GM12878 (cell line): ENCODE results near the gene UNC13D. TPM values are rescaled to one million over a fixed set of nuclear protein-coding genes. Genes with fewer than 3 reads are reported as not detected.
A peak's percentile ranks its signal among the peaks of the same experiment; 100 is the strongest.

Experiments
- ETV6 ChIP-seq, 2 experiments: fragments of 450-650 bp in 1 of 2; IDR thresholded peaks in 1 of 2; conservative IDR thresholded peaks in 1 of 2; 2 replicates each; pipeline ENCODE4 v1.6.1; 2014; ENCODE audit warnings: antibody characterized with exemption in 1 of 2, borderline replicate concordance in 1 of 2, low read depth in 1 of 2, mild to moderate bottlenecking in 1 of 2, moderate library complexity in 1 of 2
- FOXK2 ChIP-seq: fragments of 450-650 bp; IDR thresholded peaks from 2 replicates; pipeline ENCODE4 v1.6.1; 2017; ENCODE audit warnings: mild to moderate bottlenecking, moderate library complexity
- IKZF2 ChIP-seq, 2 experiments: fragments of 450-650 bp; IDR thresholded peaks; 2 replicates each; pipeline ENCODE4 v1.6.1; 2017; ENCODE audit warnings: mild to moderate bottlenecking in 2 of 2, moderate library complexity in 2 of 2
- NR2C2 ChIP-seq: IDR thresholded peaks from 2 replicates; pipeline ENCODE4 v1.6.1; 2011; ENCODE audit warnings: borderline replicate concordance, low read depth; ENCODE audit not compliant: control insufficient read depth, insufficient read length
- PAX8 ChIP-seq: fragments of 450-650 bp; IDR thresholded peaks from 2 replicates; pipeline ENCODE4 v1.6.1; 2017; ENCODE audit warnings: mild to moderate bottlenecking, moderate library complexity
- POU2F2 ChIP-seq: IDR thresholded peaks from 3 replicates; pipeline ENCODE4 v1.6.1; 2011; ENCODE audit warnings: low read depth, mild to moderate bottlenecking, low read length, borderline replicate concordance
- RAD51 ChIP-seq: fragments of 450-650 bp; IDR thresholded peaks from 2 replicates; pipeline ENCODE4 v1.6.1; 2016; ENCODE audit warnings: moderate library complexity, mild to moderate bottlenecking, inconsistent platforms
- RELA ChIP-seq: fragments of 450-650 bp; IDR thresholded peaks from 2 replicates; pipeline ENCODE4 v1.8.0; 2014; ENCODE audit warnings: borderline replicate concordance; ENCODE audit not compliant: partially characterized antibody
- SMAD5 ChIP-seq: IDR thresholded peaks from 2 replicates; pipeline ENCODE4 v1.6.1; 2016; ENCODE audit warnings: antibody characterized with exemption, low read depth
- SPI1 ChIP-seq: IDR thresholded peaks from 2 replicates; pipeline ENCODE4 v1.6.1; 2011; ENCODE audit warnings: low read depth, mild to moderate bottlenecking, low read length, moderate library complexity, borderline replicate concordance; ENCODE audit not compliant: insufficient read depth
- SREBF2 ChIP-seq: IDR thresholded peaks from 2 replicates; pipeline ENCODE4 v1.6.1; 2012; ENCODE audit warnings: mild to moderate bottlenecking, low read length
- STAT3 ChIP-seq: IDR thresholded peaks from 2 replicates; pipeline ENCODE4 v1.6.1; 2011; ENCODE audit warnings: low read depth, low read length, improper control_type of control experiment
- ZNF24 ChIP-seq: fragments of 450-650 bp; IDR thresholded peaks from 2 replicates; pipeline ENCODE4 v1.6.1; 2017; ENCODE audit warnings: antibody characterized with exemption, mild to moderate bottlenecking
- ZSCAN29 ChIP-seq: fragments of 450-650 bp; IDR thresholded peaks from 2 replicates; pipeline ENCODE4 v1.6.1; 2017; ENCODE audit warnings: mild to moderate bottlenecking, moderate library complexity
- ZZZ3 ChIP-seq: IDR thresholded peaks from 2 replicates; pipeline ENCODE4 v1.6.1; 2011; ENCODE audit warnings: low read depth; ENCODE audit not compliant: control insufficient read depth, insufficient read length
- polyA plus RNA-seq, 11 experiments: library from polyadenylated mRNA; depleted of rRNA in 4 of 11; unstranded in 6 of 11; stranded (reverse) in 5 of 11; fragments of >200 nt; fragmentation: Nextera tagmentation in 4 of 11; fragmentation: Illumina TruSeq in 1 of 11; extraction: Ambion mirVana in 4 of 11; extraction: Trizol in 1 of 11; gene quantifications; 1 replicate in 1 of 11; 2 replicates in 10 of 11; pipeline versions ENCODE4 v1.2.1 to v1.2.3, GENCODE V29; 2011 to 2016; ENCODE audit warnings: inconsistent platforms in 2 of 11, missing spikeins in 2 of 11, low read depth in 1 of 11
- total RNA-seq, 4 experiments: library from RNA; depleted of rRNA in 3 of 4; stranded (reverse); fragments of >200 nt in 3 of 4; fragmentation: Illumina TruSeq in 1 of 4; extraction: Trizol in 1 of 4; gene quantifications; 2 replicates each; pipeline versions ENCODE4 v1.2.1 to v1.2.3, GENCODE V29; 2013 to 2021
- TF ChIP-seq, protein P1 (sequence below): IDR thresholded peaks from 2 replicates; pipeline ENCODE4 v1.6.1; 2011; ENCODE audit warnings: mild to moderate bottlenecking, low read depth, low read length, moderate library complexity; ENCODE audit not compliant: insufficient replicate concordance
- TF ChIP-seq, protein P2 (sequence below): IDR thresholded peaks from 2 replicates; pipeline ENCODE4 v1.6.1; 2012; ENCODE audit warnings: low read depth, low read length, improper control_type of control experiment
- TF ChIP-seq, protein P3 (sequence below): IDR thresholded peaks from 2 replicates; pipeline ENCODE4 v1.6.1; 2012; ENCODE audit warnings: low read depth, low read length, improper control_type of control experiment
- TF ChIP-seq, protein P4 (sequence below): fragments of 450-650 bp; formaldehyde crosslinking; IDR thresholded peaks from 2 replicates; pipeline ENCODE4 v1.5.0; 2022; ENCODE audit warnings: mild to moderate bottlenecking, missing genetic modification characterization
- TF ChIP-seq, protein P5 (sequence below): fragments of 450-650 bp; IDR thresholded peaks from 2 replicates; pipeline ENCODE4 v1.6.1; 2014; ENCODE audit warnings: mild to moderate bottlenecking

The UNC13D gene
- total and polyA plus RNA-seq, 10 of the 15 experiments (the other 5 are each of a cell fraction or from before 2014, with no cell fraction given): 0.32 to 63.9 (median 25.2) TPM

DNA sequence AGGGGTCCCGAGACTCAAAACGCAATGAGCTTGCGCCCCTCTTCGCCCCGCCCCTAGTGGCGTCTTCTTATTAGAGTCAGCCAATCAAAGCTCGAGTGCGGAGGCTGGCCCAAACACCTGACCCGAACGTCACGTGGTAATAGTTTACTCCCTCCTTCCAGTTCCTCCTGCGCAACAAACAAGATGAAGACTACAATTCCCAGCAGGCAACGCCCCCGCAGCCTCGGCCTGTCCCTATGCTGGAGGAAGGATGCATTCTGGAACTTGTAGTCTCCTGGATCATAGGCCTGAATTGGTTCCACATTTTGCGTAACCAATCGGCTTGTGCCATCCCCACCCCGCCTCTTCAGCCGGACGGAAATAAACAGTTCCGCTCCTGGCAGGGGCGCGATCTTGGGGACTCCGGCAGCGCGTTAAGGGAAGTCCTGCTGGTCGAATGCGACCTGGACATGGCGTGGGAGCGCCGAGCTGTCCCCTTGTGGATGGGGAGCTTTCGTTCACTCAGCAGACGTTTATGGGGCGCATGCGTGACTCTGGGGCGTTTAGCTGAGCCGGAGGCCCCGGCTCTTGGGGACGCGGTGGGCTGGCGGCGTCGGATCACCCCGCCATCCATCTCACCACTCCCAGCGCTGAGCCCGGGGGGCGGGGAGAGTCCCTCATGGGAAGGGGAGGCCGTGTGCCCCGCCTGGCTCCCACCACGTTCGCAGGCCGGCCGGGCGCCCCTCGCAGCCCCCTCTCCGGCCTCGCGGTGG, 11.3 kb upstream of the UNC13D start, which contains the start of gene WBP2 (continued):
- TF ChIP-seq, protein P1, sequence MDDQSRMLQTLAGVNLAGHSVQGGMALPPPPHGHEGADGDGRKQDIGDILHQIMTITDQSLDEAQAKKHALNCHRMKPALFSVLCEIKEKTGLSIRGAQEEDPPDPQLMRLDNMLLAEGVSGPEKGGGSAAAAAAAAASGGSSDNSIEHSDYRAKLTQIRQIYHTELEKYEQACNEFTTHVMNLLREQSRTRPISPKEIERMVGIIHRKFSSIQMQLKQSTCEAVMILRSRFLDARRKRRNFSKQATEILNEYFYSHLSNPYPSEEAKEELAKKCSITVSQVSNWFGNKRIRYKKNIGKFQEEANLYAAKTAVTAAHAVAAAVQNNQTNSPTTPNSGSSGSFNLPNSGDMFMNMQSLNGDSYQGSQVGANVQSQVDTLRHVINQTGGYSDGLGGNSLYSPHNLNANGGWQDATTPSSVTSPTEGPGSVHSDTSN: no peak
- TF ChIP-seq PAX8: no peak
- peak; percentile 55 for TF ChIP-seq RELA
- TF ChIP-seq SPI1: peak; percentile 76
- TF ChIP-seq RAD51: peak; percentile 99
- no peak for TF ChIP-seq ZZZ3
- TF ChIP-seq, protein P2, sequence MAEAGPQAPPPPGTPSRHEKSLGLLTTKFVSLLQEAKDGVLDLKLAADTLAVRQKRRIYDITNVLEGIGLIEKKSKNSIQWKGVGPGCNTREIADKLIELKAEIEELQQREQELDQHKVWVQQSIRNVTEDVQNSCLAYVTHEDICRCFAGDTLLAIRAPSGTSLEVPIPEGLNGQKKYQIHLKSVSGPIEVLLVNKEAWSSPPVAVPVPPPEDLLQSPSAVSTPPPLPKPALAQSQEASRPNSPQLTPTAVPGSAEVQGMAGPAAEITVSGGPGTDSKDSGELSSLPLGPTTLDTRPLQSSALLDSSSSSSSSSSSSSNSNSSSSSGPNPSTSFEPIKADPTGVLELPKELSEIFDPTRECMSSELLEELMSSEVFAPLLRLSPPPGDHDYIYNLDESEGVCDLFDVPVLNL: no peak
- TF ChIP-seq, protein P3, sequence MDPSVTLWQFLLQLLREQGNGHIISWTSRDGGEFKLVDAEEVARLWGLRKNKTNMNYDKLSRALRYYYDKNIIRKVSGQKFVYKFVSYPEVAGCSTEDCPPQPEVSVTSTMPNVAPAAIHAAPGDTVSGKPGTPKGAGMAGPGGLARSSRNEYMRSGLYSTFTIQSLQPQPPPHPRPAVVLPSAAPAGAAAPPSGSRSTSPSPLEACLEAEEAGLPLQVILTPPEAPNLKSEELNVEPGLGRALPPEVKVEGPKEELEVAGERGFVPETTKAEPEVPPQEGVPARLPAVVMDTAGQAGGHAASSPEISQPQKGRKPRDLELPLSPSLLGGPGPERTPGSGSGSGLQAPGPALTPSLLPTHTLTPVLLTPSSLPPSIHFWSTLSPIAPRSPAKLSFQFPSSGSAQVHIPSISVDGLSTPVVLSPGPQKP: 0 out of 2 replicates have a peak, but pooled peaks have one; percentile 78
- TF ChIP-seq ZSCAN29: no peak
- peak; percentile 81; the same call in 1 of the 2 replicates for TF ChIP-seq SMAD5
- no peak for TF ChIP-seq SREBF2
- peak; percentile 79; the same call in 2 of the 3 replicates for TF ChIP-seq POU2F2
- TF ChIP-seq ETV6 (conservative IDR thresholded peaks at IDR 0.05 in 1 of 2, IDR thresholded peaks at IDR 0.05 in 1 of 2; ENCODE audit: borderline replicate concordance in 1 of 2, low read depth in 1 of 2): peak in 1 of 2 experiments; percentile 75; a peak in 2 of 4 replicates
- no peak for TF ChIP-seq NR2C2
- no peak for TF ChIP-seq ZNF24
- TF ChIP-seq, protein P4, sequence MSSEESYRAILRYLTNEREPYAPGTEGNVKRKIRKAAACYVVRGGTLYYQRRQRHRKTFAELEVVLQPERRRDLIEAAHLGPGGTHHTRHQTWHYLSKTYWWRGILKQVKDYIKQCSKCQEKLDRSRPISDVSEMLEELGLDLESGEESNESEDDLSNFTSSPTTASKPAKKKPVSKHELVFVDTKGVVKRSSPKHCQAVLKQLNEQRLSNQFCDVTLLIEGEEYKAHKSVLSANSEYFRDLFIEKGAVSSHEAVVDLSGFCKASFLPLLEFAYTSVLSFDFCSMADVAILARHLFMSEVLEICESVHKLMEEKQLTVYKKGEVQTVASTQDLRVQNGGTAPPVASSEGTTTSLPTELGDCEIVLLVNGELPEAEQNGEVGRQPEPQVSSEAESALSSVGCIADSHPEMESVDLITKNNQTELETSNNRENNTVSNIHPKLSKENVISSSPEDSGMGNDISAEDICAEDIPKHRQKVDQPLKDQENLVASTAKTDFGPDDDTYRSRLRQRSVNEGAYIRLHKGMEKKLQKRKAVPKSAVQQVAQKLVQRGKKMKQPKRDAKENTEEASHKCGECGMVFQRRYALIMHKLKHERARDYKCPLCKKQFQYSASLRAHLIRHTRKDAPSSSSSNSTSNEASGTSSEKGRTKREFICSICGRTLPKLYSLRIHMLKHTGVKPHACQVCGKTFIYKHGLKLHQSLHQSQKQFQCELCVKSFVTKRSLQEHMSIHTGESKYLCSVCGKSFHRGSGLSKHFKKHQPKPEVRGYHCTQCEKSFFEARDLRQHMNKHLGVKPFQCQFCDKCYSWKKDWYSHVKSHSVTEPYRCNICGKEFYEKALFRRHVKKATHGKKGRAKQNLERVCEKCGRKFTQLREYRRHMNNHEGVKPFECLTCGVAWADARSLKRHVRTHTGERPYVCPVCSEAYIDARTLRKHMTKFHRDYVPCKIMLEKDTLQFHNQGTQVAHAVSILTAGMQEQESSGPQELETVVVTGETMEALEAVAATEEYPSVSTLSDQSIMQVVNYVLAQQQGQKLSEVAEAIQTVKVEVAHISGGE (CRISPR knock-in tag): no peak
- no peak for TF ChIP-seq IKZF2 (IDR thresholded peaks at IDR 0.05)
- peak; percentile 76 for TF ChIP-seq FOXK2
- TF ChIP-seq, protein P5, sequence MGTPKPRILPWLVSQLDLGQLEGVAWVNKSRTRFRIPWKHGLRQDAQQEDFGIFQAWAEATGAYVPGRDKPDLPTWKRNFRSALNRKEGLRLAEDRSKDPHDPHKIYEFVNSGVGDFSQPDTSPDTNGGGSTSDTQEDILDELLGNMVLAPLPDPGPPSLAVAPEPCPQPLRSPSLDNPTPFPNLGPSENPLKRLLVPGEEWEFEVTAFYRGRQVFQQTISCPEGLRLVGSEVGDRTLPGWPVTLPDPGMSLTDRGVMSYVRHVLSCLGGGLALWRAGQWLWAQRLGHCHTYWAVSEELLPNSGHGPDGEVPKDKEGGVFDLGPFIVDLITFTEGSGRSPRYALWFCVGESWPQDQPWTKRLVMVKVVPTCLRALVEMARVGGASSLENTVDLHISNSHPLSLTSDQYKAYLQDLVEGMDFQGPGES: peak; percentile 62; the same call in 1 of the 2 replicates
- no peak for TF ChIP-seq STAT3
